ENCODE results near the gene TBX1.

The TBX1 gene

GRCh38 chr22:19760058-19760950 lies at the start of gene TBX1:
TSS of gene TBX1 (plus strand) at chr22:19760778. CDS start at chr22:19760844, 66 bp downstream.
- TF ChIP-seq CTCF (IDR thresholded peaks at IDR 0.05; ENCODE audit: low read depth, low read length, missing control alignments) = no peak
- DNase-seq (ENCODE audit: low read depth) = no peak
- H3K4me3 ChIP-seq (ENCODE audit: low read depth, low read length) = no peak within 1 kb of the TSS
- in situ Hi-C loops (cut with HindIII; ENCODE audit: low sequenced_read_pairs) = no loop called here

- in situ Hi-C loops (cut with HindIII; ENCODE audit: low sequenced_read_pairs) = no loop called here
- H3K4me3 ChIP-seq (ENCODE audit: low read depth, low read length) = no peak overlapping the region
- DNase-seq (ENCODE audit: low read depth) = no peak
- no peak for TF ChIP-seq CTCF (IDR thresholded peaks at IDR 0.05; ENCODE audit: low read depth, low read length, missing control alignments)
Observed at GRCh38 chr22:19713245-19713644, 47.3 kb upstream of the TBX1 start.

- TF ChIP-seq CTCF (IDR thresholded peaks at IDR 0.05; ENCODE audit: low read depth, low read length, missing control alignments) = no peak
- DNase-seq (ENCODE audit: low read depth) = no peak
- in situ Hi-C loops (cut with HindIII; ENCODE audit: low sequenced_read_pairs) = no loop called here
- H3K4me3 ChIP-seq (ENCODE audit: low read depth, low read length) = peak overlapping the region; percentile 38
Observed at GRCh38 chr22:19713650-19714311, 46.8 kb upstream of the TBX1 start.

GRCh38 chr22:19714312-19715187 lies 46.0 kb upstream of the TBX1 start, which contains the start of gene SEPTIN5:
TSS of gene SEPTIN5 (plus strand) at chr22:19714503. CDS start at chr22:19714589, 86 bp downstream.
- in situ Hi-C loops (cut with HindIII; ENCODE audit: low sequenced_read_pairs) = no loop called here

GRCh38 chr22:19715188-19715930 lies 45.2 kb upstream of the TBX1 start:
- H3K4me3 ChIP-seq (ENCODE audit: low read depth, low read length) = peak overlapping the region; percentile 57
- TF ChIP-seq CTCF (IDR thresholded peaks at IDR 0.05; ENCODE audit: low read depth, low read length, missing control alignments) = no peak
- in situ Hi-C loops (cut with HindIII; ENCODE audit: low sequenced_read_pairs) = no loop called here
- DNase-seq (ENCODE audit: low read depth) = no peak

More at GRCh38 chr22:19714312-19715187, 46.0 kb upstream of the TBX1 start, which contains the start of gene SEPTIN5:
- H3K4me3 ChIP-seq (ENCODE audit: low read depth, low read length) = peak within 1 kb of the TSS; percentile 57
- TF ChIP-seq CTCF (IDR thresholded peaks at IDR 0.05; ENCODE audit: low read depth, low read length, missing control alignments) = no peak
- DNase-seq (ENCODE audit: low read depth) = no peak
